Stimulated activated CD4-positive, alpha-beta T cell treated with anti-CD3 and anti-CD28 coated beads, TNF-alpha, amount 100 ng/mL, for 1 hour (primary cell): ENCODE data around the gene ALOX12B.
"Not testable (repeated sequence)": the region's sequence is repeated elsewhere in the genome, so short reads cannot be mapped to it uniquely, and the experiment has no call there.

Source experiments
- DNase-seq, 3 donors: peaks; one replicate each; pipeline ENCODE4 v3.0.0-alpha.2; 2020; ENCODE audit warnings: low read depth in 3 of 3, low spot score in 1 of 3

ALOX12B gene

DNA sequence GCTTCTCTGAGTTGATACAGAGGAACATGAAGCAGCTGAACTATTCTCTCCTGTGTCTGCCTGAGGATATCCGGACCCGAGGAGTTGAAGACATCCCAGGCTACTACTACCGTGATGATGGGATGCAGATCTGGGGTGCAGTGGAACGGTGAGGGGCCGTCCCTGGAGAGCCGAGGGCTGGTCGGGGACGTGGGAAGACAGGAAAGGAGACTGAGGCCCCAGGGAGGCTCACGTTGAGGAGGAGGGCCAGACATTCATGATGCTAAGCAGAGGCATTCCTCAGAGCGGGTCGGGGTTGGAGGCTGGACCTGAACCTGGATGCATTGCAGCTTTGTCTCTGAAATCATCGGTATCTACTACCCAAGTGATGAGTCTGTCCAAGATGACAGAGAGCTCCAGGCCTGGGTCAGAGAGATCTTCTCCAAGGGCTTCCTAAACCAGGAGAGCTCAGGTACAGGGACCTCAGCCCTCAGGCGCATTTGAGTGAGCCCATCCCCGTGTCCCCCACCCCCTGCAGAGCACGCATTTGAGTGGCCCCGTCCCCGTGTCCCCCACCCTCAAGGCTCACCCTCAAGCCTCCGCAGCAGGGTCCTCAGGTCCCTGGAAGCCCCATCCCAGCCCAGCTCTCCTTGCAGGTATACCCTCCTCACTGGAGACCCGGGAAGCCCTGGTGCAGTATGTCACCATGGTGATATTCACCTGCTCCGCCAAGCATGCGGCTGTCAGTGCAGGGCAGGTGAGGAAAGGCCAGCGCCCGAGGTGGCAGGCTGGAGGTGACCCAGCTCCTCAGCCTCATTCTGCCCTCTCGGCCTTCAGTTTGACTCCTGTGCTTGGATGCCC is 40.4 kb downstream of the ALOX12B start:
- no peak for DNase-seq

DNA sequence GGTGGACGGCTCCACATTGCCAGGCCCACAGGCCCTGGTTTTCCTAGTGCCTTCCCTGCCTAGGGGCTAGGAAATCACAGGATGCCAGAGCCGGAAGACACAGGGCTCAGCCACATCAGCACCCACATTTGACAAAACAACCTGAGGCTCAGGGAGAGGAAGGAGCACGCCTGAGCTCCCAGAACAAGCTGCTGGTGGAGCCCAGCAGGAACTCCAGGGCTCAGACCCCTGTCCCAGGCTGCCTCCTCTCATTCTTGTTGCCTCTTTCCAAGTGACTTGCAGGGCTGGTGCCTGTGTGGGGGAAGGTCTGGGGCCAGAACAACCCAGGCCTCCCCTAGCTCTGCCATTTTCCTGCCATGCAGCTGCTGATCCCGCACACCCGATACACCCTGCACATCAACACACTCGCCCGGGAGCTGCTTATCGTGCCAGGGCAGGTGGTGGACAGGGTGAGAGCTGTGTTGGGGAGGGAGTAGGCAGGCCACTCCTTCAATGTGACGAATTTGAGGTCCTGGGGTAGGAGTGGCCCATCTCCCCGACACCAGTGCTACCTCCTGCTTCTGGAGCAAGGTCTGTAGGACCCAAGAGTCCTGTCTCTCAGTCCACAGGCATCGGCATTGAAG is 41.1 kb downstream of the ALOX12B start:
- no peak for DNase-seq

GRCh38 chr17:8044819-8045810 is 42.4 kb downstream of the ALOX12B start:
- DNase-seq, result no peak

- DNase-seq, result no peak
Measured at GRCh38 chr17:8041979-8042378, 45.5 kb downstream of the ALOX12B start.

- DNase-seq, result no peak
Measured at GRCh38 chr17:8041249-8041928, 46.1 kb downstream of the ALOX12B start.

DNA sequence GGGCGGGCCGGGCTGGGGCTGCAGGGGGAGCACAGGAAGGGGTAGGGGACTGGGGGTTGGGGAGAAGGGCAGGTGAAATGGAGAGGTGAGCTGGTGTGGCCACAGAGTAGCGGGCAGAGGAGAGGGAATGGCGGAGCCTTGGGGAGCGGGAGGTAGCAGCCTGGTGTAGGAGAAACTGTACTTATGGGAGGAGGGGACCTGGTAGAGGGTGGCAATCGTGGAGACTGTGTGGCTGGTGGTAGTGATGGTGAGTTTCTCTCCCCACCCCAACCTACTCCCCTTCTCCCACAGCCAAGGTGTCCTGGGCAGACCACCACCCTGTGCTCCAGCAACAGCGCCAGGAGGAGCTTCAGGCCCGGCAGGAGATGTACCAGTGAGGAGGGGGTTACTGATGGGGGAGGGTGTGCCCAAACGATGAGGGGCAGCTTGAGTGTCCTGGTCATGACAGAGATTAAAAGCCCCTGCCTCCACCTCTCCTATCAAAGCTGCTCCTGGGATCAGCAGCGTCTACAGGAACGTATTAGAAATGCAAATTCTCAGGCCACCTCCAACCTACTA is 47.8 kb downstream of the ALOX12B start:
- no peak for DNase-seq

DNA sequence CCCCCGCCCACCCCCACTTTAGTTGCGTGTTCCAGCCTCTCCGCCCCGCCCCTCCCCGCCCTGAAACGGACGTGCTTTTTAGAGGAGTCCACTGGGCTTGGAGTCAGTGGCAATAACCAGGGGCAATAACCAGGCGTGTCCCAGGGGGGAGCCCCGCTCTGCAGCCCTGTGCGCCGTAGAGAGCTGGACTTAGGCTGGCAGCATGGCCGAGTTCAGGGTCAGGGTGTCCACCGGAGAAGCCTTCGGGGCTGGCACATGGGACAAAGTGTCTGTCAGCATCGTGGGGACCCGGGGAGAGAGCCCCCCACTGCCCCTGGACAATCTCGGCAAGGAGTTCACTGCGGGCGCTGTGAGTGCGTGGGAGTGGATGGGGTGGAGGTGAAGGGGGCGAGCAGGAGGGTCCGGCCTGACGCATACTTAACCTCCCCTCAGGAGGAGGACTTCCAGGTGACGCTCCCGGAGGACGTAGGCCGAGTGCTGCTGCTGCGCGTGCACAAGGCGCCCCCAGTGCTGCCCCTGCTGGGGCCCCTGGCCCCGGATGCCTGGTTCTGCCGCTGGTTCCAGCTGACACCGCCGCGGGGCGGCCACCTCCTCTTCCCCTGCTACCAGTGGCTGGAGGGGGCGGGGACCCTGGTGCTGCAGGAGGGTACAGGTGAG is 48.4 kb downstream of the ALOX12B start, which contains the start of gene ALOX15B:
Gene ALOX15B (plus strand): TSS at position 106 of the 657 bp plus-strand sequence. CDS start 97 bp downstream, at position 203.
- DNase-seq, result no peak

GRCh38 chr17:8032442-8032841 is 55.1 kb downstream of the ALOX12B start:
- DNase-seq, result no peak

GRCh38 chr17:8031950-8032349 is 55.6 kb downstream of the ALOX12B start:
- DNase-seq, result no peak

GRCh38 chr17:8031261-8031661 is 56.3 kb downstream of the ALOX12B start:
- no peak for DNase-seq

DNA sequence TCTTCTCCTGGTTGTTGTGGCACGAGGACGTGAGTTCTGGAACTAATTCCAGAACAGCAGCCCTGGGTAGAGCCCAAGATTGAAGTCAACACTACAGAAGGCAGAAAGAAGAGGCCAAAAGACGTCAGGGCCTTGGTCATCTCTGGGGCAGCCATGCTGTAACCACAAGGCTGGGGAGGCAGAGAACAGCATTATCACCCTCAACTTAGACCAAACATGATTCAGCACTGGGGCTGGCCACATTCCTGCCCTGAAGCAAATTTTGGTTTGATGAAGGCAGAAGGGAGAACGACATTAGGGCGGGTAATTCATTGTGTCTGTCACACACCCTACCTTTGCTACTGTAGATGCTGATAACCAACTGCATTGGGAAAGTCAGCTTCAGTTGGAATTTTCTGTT is 58.4 kb downstream of the ALOX12B start:
- DNase-seq, result no peak

GRCh38 chr17:8025176-8025911 is 62.2 kb downstream of the ALOX12B start:
- DNase-seq, result no peak

- not testable (repeated sequence) for DNase-seq
Measured at GRCh38 chr17:8024161-8024560, 63.4 kb downstream of the ALOX12B start.
